NCI-H2171 treated with DMSO at 0.1 percent for 48 hours (cell line): ENCODE results near the gene SEC24D.

Source experiments
- DNase-seq: peaks from one replicate; lab custom pipeline; 2025; lab: John Stamatoyannopoulos, UW

Gene SEC24D

GRCh38 chr4:118718511-118719170 is 117.3 kb downstream of the SEC24D start:
- no peak for DNase-seq

- DNase-seq: no peak
Measured at GRCh38 chr4:118716304-118716703, 119.6 kb downstream of the SEC24D start.

GRCh38 chr4:118714682-118715081 is 121.2 kb downstream of the SEC24D start:
- no peak for DNase-seq

- no peak for DNase-seq
Measured at GRCh38 chr4:118712872-118713271, 123.1 kb downstream of the SEC24D start.

GRCh38 chr4:118711052-118711451 is 124.9 kb downstream of the SEC24D start:
- no peak for DNase-seq

GRCh38 chr4:118703118-118703517 is 132.8 kb downstream of the SEC24D start:
- no peak for DNase-seq

- DNase-seq: peak; percentile 83
Measured at GRCh38 chr4:118684873-118685811, 150.8 kb downstream of the SEC24D start, which contains the start of gene METTL14. TSS of gene METTL14 (plus strand) at chr4:118685392. CDS start at chr4:118685535, 143 bp downstream.

GRCh38 chr4:118683513-118683912 is 152.4 kb downstream of the SEC24D start:
- no peak for DNase-seq

- no peak for DNase-seq
Measured at GRCh38 chr4:118682928-118683327, 153.0 kb downstream of the SEC24D start.

- DNase-seq: no peak
Measured at GRCh38 chr4:118680808-118681207, 155.1 kb downstream of the SEC24D start.

- DNase-seq: no peak
Measured at GRCh38 chr4:118676128-118676527, 159.8 kb downstream of the SEC24D start.
